Breast epithelium (tissue), 3 donors: Measurements from ENCODE around the gene SRF.

ENCODE experiments used
- POLR2A ChIP-seq: fragments of 450-650 bp; IDR thresholded peaks from one replicate; pipeline ENCODE4 v1.6.1; 2016; ENCODE audit warnings: antibody characterized with exemption, mild to moderate bottlenecking, moderate library complexity
- POLR2AphosphoS5 ChIP-seq, 3 donors: sonication (generic); formaldehyde crosslinking; IDR thresholded peaks; one replicate each; pipeline ENCODE4 v1.6.1; 2017; ENCODE audit warnings: antibody characterized with exemption in 3 of 3

DNA sequence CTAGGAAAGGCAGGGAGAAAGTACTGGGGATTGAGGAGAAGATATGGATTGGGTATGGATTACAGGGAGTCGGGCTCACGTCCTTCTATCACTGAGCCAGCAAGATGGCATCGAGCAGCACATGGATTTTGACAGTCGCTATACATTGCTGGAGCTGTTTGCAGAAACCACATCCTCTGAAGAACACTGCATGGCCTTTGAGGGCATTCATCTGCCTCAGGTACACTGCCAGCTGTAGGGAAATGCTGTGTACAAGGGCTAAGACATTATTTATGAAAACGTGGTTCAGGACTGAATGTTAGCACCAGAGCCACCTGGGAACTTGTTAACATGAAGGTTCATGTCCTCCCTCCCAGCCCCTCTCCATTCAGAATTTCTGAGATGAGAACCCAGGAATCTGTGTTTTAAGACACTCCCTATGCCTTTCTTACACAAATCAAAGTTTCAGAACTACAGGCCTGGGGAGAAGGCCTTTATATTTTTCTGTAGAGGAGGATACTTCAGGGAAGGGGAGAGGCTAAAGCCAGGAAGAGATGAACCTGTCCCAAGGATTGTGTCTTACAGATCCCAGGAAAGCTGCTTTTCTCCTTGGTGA, 14.4 kb downstream of the SRF start:
- TF ChIP-seq POLR2A, result no peak
- TF ChIP-seq POLR2AphosphoS5 (IDR thresholded peaks at IDR 0.05), result no peak
